ENCODE measurements around the gene SEPSECS. TPM values are rescaled to one million over a fixed set of nuclear protein-coding genes. Genes with fewer than 3 reads are reported as not detected.

Gene SEPSECS
- total and polyA plus RNA-seq, 2 of the 13 experiments (the other 11 are each of a cell fraction or from before 2014, with no cell fraction given), result 9.4 to 14.3 TPM

DNA sequence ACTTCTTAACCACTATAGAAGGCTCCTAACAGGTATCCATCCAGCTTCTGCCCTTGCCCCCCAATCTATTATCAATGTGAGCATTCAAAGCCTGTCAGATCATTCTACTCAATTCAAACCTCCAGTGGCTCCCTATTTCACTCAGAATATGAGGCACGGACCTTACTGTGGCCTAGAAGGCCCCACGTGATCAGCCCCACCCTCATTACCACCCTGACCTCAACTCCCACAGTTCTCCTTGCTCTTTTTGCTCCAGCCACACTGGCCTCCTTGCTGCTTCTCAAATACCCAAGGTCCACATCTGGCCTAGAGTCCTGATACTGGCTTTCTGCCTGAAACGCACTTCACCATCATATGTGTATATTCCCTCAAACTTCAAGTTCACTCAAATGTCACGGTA lies 18.7 kb downstream of the SEPSECS start:
- Histone ChIP-seq H4K20me1 (ENCODE audit: insufficient read depth, low read length) (no peaks in the 10 kb centered on the region), H2AFZ (ENCODE audit: low read length) (no peak overlapping the region), H3K27me3 (ENCODE audit: control insufficient read depth in 1 of 2, insufficient read depth in 2 of 2, low read length in 2 of 2) (no peaks in the 10 kb centered on the region), H3K27ac (ENCODE audit: extremely low read length, insufficient read depth, low read length) (no peak overlapping the region), H3K79me2 (ENCODE audit: insufficient read depth, low read length) (no peaks in the 10 kb centered on the region), H3K9me3 (ENCODE audit: low read length) (no peaks in the 10 kb centered on the region), H3K4me1 (ENCODE audit: insufficient read depth, low read length) (no peaks in the 10 kb centered on the region), H3K4me3 (replicated peaks in 1 of 3; ENCODE audit: insufficient read depth in 1 of 3, low read depth in 2 of 3, low read length in 3 of 3) (no peak overlapping the region), H3K4me2 (ENCODE audit: low read depth, low read length) (no peak overlapping the region), H3K36me3 (replicated peaks in 1 of 2; ENCODE audit: control insufficient read depth in 1 of 2, insufficient read depth in 2 of 2, low read length in 2 of 2) (peaks cover 0 to 14% of the 10 kb centered on the region in 2 experiments; a peak in 3 of 5 replicates), H3K9ac (ENCODE audit: insufficient read depth, low read depth, low read length) (no peak overlapping the region)
- TF ChIP-seq, protein P1, sequence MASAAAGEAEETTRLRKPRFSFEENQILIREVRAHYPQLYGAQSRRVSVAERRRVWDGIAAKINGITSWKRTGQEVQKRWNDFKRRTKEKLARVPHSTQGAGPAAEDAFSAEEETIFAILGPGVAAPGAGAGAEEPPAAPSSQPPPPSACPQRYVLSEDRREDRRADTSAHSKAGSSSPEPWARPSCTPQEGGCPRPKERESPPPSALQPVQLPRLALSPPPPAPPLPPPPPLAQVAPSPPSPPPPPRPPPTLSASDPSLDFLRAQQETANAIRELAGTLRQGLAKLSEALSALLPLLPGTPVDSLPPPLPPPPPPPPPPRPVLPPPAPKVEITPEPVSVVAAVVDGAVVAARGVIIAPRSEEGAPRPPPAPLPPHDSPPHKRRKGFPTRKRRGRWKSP (CRISPR knock-in tag; IDR thresholded peaks at IDR 0.05), result no peak
- TF ChIP-seq SALL1 (CRISPR knock-in tag; IDR thresholded peaks at IDR 0.05) (no peak), TCF7L2 (IDR thresholded peaks at IDR 0.05; ENCODE audit: low read depth, low read length) (no peak), THAP11 (CRISPR knock-in tag; IDR thresholded peaks at IDR 0.05) (no peak), RXRB (CRISPR knock-in tag; IDR thresholded peaks at IDR 0.05; ENCODE audit: borderline replicate concordance) (no peak), HOXA7 (CRISPR knock-in tag; IDR thresholded peaks at IDR 0.05) (no peak)
- WGBS (ENCODE audit: low lambda C conversion rate), result 94% methylated on average over 4 of the region's 4 CpGs
- ChIA-PET POLR2A (interaction anchor here (1.5 kb wide), 1 partner anchor 13 kb away, joined by 3 read pairs; no protein-coding TSS in a partner anchor), CTCF (ENCODE audit: low intra/inter-chr PET ratio, low total read pairs) (no interaction called here)
- no TSS peak for BruUV-seq (replicated peaks)
- DNase-seq (ENCODE audit: low spot score) (no peak), FAIRE-seq (no peak), ATAC-seq (no peak)
- intact Hi-C loops (cut with micrococcal nuclease; ENCODE audit: unreplicated experiment), result no loop called here
- in situ Hi-C loops (cut with HindIII; ENCODE audit: extremely low pct_ligation_motif_present, low pct_unique_long_range_greater_than_20kb), result no loop called here

DNA sequence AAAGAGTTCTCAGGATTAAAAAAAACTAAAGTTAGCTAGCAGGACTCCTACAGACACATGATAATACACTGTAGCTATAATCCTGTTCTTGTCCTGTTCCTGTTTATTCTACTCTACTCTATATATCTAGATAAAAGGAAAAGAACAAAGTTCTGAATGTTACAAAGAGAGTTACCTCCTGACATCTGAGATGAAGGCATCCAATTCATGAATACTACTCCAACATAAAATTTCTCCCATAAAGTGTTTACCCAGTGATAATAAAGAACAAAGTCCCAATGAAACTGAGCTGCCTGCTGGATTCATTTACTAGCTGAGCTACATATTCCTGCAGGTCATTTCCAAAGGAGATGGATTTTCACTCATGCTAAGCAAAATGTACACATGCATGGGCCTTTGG lies 27.1 kb downstream of the SEPSECS start:
- Histone ChIP-seq H3K4me2 (ENCODE audit: low read depth, low read length) (peak overlapping the region; percentile 46), H3K9me3 (ENCODE audit: low read length) (no peaks in the 10 kb centered on the region), H2AFZ (ENCODE audit: low read length) (no peak overlapping the region), H3K27ac (ENCODE audit: extremely low read length, insufficient read depth, low read length) (peak overlapping the region; percentile 61), H3K9ac (ENCODE audit: insufficient read depth, low read depth, low read length) (0 out of 2 replicates have a peak overlapping the region, but pooled peaks have one; percentile 13), H3K36me3 (replicated peaks in 1 of 2; ENCODE audit: control insufficient read depth in 1 of 2, insufficient read depth in 2 of 2, low read length in 2 of 2) (no peaks in the 10 kb centered on the region), H3K27me3 (ENCODE audit: control insufficient read depth in 1 of 2, insufficient read depth in 2 of 2, low read length in 2 of 2) (no peaks in the 10 kb centered on the region), H4K20me1 (ENCODE audit: insufficient read depth, low read length) (no peaks in the 10 kb centered on the region), H3K4me3 (replicated peaks in 1 of 3; ENCODE audit: insufficient read depth in 1 of 3, low read depth in 2 of 3, low read length in 3 of 3) (no peak overlapping the region), H3K4me1 (ENCODE audit: insufficient read depth, low read length) (peaks cover 29% of the 10 kb centered on the region), H3K79me2 (ENCODE audit: insufficient read depth, low read length) (no peaks in the 10 kb centered on the region)
- FAIRE-seq (peak; percentile 58), DNase-seq (ENCODE audit: low spot score) (peak; percentile 80), ATAC-seq (peak; percentile 88)
- BruUV-seq (replicated peaks), result no TSS peak
- in situ Hi-C loops (cut with HindIII; ENCODE audit: extremely low pct_ligation_motif_present, low pct_unique_long_range_greater_than_20kb) (no loop called here), intact Hi-C loops (cut with micrococcal nuclease; ENCODE audit: unreplicated experiment) (no loop called here)
- ChIA-PET POLR2A (interaction anchor here (1.1 kb wide), 1 partner anchor 27 kb away, joined by 3 read pairs; the partner anchor contains the start of gene SEPSECS), CTCF (ENCODE audit: low intra/inter-chr PET ratio, low total read pairs) (no interaction called here)
- TF ChIP-seq CREB1 (IDR thresholded peaks at IDR 0.05) (no peak), CREB1 (CRISPR knock-in tag; IDR thresholded peaks at IDR 0.05) (0 out of 2 replicates have a peak, but pooled peaks have one; percentile 17), HNF4G (IDR thresholded peaks at IDR 0.05; ENCODE audit: borderline replicate concordance, low read depth, low read length) (0 out of 2 replicates have a peak, but pooled peaks have one; percentile 15), HNF4G (CRISPR knock-in tag; IDR thresholded peaks at IDR 0.05; ENCODE audit: borderline replicate concordance, low read depth) (no peak), SAP130 (CRISPR knock-in tag; IDR thresholded peaks at IDR 0.05; ENCODE audit: low read depth) (peak; percentile 45; the same call in 1 of the 2 replicates), SOX5 (CRISPR knock-in tag; IDR thresholded peaks at IDR 0.05; ENCODE audit: borderline replicate concordance) (peak; percentile 48; the same call in 1 of the 2 replicates), NCOR1 (IDR thresholded peaks at IDR 0.05; ENCODE audit: borderline replicate concordance, low read length) (peak; percentile 28; the same call in 1 of the 2 replicates), ZNF776 (CRISPR knock-in tag; IDR thresholded peaks at IDR 0.05) (no peak), MIXL1 (CRISPR knock-in tag; IDR thresholded peaks at IDR 0.05) (0 out of 2 replicates have a peak, but pooled peaks have one; percentile 41), SOX13 (IDR thresholded peaks at IDR 0.05) (no peak), SOX13 (CRISPR knock-in tag; conservative IDR thresholded peaks at IDR 0.05 in 1 of 2, IDR thresholded peaks at IDR 0.05 in 1 of 2) (peak in 1 of 2 experiments; percentile 29; a peak in 1 of 4 replicates)
- TF ChIP-seq, protein P2, sequence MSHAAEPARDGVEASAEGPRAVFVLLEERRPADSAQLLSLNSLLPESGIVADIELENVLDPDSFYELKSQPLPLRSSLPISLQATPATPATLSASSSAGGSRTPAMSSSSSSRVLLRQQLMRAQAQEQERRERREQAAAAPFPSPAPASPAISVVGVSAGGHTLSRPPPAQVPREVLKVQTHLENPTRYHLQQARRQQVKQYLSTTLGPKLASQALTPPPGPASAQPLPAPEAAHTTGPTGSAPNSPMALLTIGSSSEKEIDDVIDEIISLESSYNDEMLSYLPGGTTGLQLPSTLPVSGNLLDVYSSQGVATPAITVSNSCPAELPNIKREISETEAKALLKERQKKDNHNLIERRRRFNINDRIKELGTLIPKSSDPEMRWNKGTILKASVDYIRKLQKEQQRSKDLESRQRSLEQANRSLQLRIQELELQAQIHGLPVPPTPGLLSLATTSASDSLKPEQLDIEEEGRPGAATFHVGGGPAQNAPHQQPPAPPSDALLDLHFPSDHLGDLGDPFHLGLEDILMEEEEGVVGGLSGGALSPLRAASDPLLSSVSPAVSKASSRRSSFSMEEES (CRISPR knock-in tag; IDR thresholded peaks at IDR 0.05), result 0 out of 2 replicates have a peak, but pooled peaks have one; percentile 24
